GM23338 (cell line): ENCODE data around the gene KRTAP2-2.

Experiments used
- CREB1 ChIP-seq: fragments of 250-450 bp; sonication (Bioruptor Pico); IDR thresholded peaks from 2 replicates; pipeline ENCODE4 v1.5.0; 2020; ENCODE audit warnings: low read depth, mild to moderate bottlenecking, moderate library complexity
- EZH2 ChIP-seq: fragments of 200-600 bp; sonication (generic); IDR thresholded peaks from one replicate; pipeline ENCODE4 v1.8.0; 2017; ENCODE audit warnings: antibody characterized with exemption, mild to moderate bottlenecking, low read depth; ENCODE audit not compliant: unreplicated experiment
- EZH2phosphoT487 ChIP-seq: fragments of 200-600 bp; sonication (generic); IDR thresholded peaks from one replicate; pipeline ENCODE4 v1.8.1; 2018; ENCODE audit warnings: antibody characterized with exemption; ENCODE audit not compliant: unreplicated experiment
- JUNB ChIP-seq: IDR thresholded peaks from one replicate; pipeline ENCODE4 v1.6.1; 2016; ENCODE audit warnings: antibody characterized with exemption; ENCODE audit not compliant: unreplicated experiment
- NANOG ChIP-seq: IDR thresholded peaks from 2 replicates; pipeline ENCODE4 v1.6.1; 2016; ENCODE audit warnings: antibody characterized with exemption, borderline replicate concordance
- POLR2AphosphoS5 ChIP-seq: IDR thresholded peaks from 2 replicates; pipeline ENCODE4 v1.6.1; 2016; ENCODE audit warnings: antibody characterized with exemption, low read depth
- ZNF114 ChIP-seq: fragments of 250-450 bp; sonication (Bioruptor Pico); IDR thresholded peaks from 2 replicates; pipeline ENCODE4 v1.5.0; 2020; ENCODE audit warnings: mild to moderate bottlenecking, moderate library complexity
- ZNF331 ChIP-seq: fragments of 250-450 bp; sonication (Bioruptor Pico); IDR thresholded peaks from 2 replicates; pipeline ENCODE4 v1.5.0; 2020; ENCODE audit warnings: low read depth, mild to moderate bottlenecking, moderate library complexity
- TF ChIP-seq, protein P1 (sequence below): IDR thresholded peaks from 2 replicates; pipeline ENCODE4 v1.6.1; 2016; ENCODE audit warnings: antibody characterized with exemption
- TF ChIP-seq, protein P2 (sequence below), 2 experiments: fragments of 200-600 bp in 1 of 2; sonication (generic) in 1 of 2; conservative IDR thresholded peaks; 2 replicates each; pipeline versions ENCODE4 v1.5.1 to v1.6.1; 2016 to 2017; ENCODE audit warnings: antibody characterized with exemption in 2 of 2, low read depth in 2 of 2, mild to moderate bottlenecking in 2 of 2, moderate library complexity in 1 of 2
- TF ChIP-seq, protein P3 (sequence below): IDR thresholded peaks from one replicate; pipeline ENCODE4 v1.6.1; 2018; ENCODE audit warnings: antibody characterized with exemption; ENCODE audit not compliant: unreplicated experiment

DNA sequence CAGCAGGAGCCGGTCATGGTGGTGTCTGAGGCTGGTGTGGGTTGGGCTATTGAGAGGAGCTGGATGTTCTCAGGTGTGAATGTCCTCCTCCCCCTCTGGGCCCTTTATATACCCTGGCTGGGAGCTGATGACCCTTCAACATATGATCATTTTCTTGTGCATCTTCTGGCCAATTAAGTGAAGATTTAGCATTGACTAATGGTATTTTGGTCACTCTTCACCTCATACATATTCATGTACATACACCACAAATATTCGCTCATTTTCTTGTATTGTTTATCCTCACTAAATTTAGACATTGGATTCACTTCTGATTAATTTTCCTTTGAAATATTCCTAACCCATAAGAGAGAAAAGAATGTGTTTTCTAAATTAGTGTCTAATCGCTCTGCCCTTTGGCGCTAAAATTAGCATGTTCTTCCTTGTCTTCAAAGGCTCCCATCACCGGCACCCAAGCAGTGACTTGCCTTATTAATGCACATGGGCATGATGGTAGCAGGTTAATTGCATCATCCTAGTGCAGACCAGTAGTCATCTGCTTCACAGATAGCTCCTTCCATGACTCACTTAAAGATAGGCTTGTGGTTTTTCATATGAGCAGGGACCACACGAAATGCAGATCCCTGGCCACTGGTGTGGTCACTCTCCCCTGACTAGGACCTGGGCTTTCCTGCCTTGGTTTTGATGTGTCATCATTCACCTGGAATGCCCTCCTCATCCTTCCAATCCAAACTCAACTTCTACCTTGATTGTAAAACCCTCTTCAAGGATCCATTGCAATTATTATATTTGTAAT is 11.0 kb upstream of the KRTAP2-2 start, which contains the start of gene KRTAP2-4:
- TF ChIP-seq, protein P1, sequence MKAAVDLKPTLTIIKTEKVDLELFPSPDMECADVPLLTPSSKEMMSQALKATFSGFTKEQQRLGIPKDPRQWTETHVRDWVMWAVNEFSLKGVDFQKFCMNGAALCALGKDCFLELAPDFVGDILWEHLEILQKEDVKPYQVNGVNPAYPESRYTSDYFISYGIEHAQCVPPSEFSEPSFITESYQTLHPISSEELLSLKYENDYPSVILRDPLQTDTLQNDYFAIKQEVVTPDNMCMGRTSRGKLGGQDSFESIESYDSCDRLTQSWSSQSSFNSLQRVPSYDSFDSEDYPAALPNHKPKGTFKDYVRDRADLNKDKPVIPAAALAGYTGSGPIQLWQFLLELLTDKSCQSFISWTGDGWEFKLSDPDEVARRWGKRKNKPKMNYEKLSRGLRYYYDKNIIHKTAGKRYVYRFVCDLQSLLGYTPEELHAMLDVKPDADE = no peak
- TF ChIP-seq, protein P2, sequence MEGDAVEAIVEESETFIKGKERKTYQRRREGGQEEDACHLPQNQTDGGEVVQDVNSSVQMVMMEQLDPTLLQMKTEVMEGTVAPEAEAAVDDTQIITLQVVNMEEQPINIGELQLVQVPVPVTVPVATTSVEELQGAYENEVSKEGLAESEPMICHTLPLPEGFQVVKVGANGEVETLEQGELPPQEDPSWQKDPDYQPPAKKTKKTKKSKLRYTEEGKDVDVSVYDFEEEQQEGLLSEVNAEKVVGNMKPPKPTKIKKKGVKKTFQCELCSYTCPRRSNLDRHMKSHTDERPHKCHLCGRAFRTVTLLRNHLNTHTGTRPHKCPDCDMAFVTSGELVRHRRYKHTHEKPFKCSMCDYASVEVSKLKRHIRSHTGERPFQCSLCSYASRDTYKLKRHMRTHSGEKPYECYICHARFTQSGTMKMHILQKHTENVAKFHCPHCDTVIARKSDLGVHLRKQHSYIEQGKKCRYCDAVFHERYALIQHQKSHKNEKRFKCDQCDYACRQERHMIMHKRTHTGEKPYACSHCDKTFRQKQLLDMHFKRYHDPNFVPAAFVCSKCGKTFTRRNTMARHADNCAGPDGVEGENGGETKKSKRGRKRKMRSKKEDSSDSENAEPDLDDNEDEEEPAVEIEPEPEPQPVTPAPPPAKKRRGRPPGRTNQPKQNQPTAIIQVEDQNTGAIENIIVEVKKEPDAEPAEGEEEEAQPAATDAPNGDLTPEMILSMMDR (conservative IDR thresholded peaks at IDR 0.05; ENCODE audit: low read depth in 2 of 2) = no peak
- no peak for TF ChIP-seq CREB1
- no peak for TF ChIP-seq EZH2
- no peak for TF ChIP-seq POLR2AphosphoS5
- no peak for TF ChIP-seq ZNF331 (CRISPR knock-in tag)
- TF ChIP-seq, protein P3, sequence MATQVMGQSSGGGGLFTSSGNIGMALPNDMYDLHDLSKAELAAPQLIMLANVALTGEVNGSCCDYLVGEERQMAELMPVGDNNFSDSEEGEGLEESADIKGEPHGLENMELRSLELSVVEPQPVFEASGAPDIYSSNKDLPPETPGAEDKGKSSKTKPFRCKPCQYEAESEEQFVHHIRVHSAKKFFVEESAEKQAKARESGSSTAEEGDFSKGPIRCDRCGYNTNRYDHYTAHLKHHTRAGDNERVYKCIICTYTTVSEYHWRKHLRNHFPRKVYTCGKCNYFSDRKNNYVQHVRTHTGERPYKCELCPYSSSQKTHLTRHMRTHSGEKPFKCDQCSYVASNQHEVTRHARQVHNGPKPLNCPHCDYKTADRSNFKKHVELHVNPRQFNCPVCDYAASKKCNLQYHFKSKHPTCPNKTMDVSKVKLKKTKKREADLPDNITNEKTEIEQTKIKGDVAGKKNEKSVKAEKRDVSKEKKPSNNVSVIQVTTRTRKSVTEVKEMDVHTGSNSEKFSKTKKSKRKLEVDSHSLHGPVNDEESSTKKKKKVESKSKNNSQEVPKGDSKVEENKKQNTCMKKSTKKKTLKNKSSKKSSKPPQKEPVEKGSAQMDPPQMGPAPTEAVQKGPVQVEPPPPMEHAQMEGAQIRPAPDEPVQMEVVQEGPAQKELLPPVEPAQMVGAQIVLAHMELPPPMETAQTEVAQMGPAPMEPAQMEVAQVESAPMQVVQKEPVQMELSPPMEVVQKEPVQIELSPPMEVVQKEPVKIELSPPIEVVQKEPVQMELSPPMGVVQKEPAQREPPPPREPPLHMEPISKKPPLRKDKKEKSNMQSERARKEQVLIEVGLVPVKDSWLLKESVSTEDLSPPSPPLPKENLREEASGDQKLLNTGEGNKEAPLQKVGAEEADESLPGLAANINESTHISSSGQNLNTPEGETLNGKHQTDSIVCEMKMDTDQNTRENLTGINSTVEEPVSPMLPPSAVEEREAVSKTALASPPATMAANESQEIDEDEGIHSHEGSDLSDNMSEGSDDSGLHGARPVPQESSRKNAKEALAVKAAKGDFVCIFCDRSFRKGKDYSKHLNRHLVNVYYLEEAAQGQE = no peak
- no peak for TF ChIP-seq JUNB
- TF ChIP-seq EZH2phosphoT487 = no peak
- no peak for TF ChIP-seq NANOG
- no peak for TF ChIP-seq ZNF114 (CRISPR knock-in tag)
